Midbrain (tissue), 1 donor: ENCODE data around the gene SNAPC2.
A peak's percentile ranks its signal among the peaks of the same experiment; 100 is the strongest.
"Not testable (repeated sequence)": the region's sequence is repeated elsewhere in the genome, so short reads cannot be mapped to it uniquely, and the experiment has no call there.

Experiments used
- DNase-seq: peaks from one replicate; lab custom pipeline; 2025; lab: John Stamatoyannopoulos, UW

The SNAPC2 gene

DNA sequence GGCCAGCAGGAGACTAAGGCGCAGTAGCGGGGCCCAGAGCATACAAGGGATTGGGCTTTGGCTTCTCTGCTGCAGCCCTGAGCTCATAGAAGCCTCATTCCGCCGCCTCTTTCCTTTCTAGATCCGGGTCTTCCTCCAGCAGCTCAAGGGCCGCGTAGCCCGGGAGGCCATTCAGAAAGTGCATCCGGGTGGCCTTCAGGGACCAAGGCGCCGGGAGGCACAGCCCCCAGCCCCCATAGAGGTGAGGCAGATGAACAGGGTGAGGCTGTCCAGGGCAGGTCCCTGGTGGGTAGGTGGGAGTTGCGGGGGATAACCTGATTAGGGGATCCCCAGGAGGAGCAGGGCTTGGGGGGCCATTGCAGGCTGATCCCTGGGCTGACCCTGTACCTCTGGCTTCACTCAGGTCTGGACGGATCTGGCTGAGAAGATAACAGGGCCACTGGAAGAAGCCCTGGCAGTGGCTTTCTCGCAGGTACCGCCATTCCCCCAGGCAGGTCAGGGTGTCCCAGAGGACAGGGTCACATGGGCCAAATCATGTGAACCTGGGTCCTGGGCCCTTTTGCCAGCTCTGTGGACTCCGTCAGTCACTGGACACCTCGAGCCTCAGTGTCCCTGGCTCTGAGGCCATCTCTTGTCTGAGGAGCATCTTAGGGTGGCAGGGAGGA is 1.3 kb downstream of the SNAPC2 start:
- no peak for DNase-seq

- no peak for DNase-seq
Observed at GRCh38 chr19:7921967-7922835, 2.1 kb downstream of the SNAPC2 start.

DNA sequence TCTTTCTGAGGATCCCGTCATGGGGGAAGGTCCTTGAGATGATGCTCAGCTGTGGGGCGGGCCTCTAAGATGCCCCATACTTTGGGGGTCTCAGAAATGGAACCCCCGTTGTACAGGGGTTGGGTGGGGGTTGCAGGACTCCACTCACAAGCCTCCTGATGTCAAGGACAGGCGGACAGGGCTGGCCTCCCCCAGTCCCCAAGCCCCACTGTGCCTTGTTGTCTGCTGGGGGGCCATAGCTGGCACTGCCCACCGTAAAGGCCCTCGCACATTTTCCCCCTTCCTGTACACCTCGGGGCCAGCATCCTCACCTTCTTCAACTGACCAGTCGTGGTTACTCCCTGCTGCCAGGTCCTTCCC is 2.7 kb downstream of the SNAPC2 start:
- DNase-seq, result no peak

DNA sequence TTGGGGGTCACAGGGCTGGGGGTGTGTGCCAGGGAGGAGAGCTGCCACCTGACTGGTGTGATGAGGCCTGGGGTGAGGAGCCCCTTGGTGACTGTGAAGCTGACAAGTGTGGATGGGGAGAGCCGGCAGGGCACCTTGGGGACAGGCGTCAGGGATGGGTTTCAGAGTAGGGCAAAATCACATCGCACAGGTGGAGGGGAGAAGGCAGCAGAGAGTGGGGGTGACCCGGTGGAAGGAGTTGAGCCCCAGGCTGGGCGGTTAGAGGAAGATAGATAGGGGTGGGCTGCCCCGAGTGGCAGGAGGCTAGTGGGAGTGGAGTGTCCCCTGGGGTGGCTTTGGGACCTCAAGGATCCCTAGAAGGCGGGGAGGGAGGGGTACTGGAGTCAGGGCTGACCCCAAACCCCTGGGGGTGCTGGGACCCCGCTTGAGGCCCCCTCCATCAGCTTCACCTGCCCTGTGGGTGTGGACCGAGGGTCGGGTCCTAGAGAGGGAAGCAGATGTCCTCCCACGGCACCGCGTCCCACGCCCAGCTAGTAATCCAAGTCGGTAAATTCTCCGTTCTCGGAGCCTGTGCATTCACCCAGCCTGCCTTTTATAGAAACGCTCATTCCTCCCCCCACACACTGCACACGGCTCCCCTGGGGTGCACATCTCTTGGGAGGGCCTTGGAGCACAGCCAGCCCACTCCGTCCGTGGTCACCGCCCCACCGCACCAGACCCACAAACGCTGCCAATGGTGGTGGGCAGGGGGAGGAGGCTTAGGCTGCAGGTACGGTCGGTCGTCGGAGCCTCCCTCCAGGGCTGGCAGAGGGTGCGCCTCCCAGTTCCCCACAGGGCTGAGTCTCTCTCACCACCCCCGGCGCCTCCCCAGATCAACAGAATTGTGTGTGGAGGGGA is 3.4 kb downstream of the SNAPC2 start:
- DNase-seq, result no peak

- no peak for DNase-seq
Observed at GRCh38 chr19:7924241-7924640, 4.1 kb downstream of the SNAPC2 start.

- DNase-seq, result no peak
Observed at GRCh38 chr19:7924651-7925170, 4.6 kb downstream of the SNAPC2 start.

- DNase-seq, result peak; percentile 17
Observed at GRCh38 chr19:7925171-7925851, 5.2 kb downstream of the SNAPC2 start.

- DNase-seq, result peak; percentile 15
Observed at GRCh38 chr19:7926021-7926726, 6.0 kb downstream of the SNAPC2 start, which contains the start of gene CTXN1. TSS of gene CTXN1 (minus strand) at chr19:7926135. CDS start at chr19:7925538, 597 bp downstream.

DNA sequence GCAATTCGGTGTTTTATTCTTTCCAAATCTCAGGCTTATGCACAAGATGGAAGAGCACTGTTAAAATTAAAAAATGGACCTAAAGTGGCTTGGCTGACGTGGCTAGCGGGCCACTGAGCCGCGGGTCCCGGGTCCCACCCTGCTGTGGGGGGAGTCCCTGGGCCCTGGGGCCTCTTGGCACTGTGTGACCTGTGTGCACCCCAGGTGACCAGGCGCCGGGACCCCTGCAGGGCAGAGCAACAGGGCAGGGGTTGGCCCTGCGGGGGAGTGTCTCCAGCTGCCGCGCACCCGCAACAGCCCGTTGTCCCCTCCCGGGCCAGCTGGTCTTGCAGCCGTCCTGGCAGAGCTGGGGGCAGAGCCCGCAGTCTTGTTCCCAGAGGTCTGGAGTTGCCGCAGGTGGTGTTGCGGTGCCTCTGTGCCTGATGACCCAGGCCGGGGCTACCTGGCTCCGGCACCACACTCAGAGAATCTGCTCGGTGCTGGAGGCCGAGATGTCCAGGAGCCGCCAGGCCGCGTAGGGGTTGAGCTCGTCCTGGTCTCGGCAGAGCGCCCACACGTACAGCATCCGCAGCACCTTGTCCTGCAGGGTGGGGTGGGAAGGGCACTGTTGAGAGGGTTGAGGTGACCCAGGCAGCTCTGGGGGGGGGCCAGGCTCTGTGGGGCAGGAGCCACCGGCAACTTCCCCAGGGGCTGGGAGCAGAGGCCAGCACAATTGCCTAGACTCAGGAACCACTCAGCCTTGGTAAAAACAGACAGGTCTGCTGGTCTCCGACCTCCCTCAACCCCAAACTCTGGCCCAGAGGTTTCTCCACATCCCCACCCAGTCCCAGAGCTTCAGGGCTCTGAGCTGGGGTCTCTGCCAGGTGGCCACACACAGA is 6.8 kb downstream of the SNAPC2 start:
- DNase-seq, result no peak

DNA sequence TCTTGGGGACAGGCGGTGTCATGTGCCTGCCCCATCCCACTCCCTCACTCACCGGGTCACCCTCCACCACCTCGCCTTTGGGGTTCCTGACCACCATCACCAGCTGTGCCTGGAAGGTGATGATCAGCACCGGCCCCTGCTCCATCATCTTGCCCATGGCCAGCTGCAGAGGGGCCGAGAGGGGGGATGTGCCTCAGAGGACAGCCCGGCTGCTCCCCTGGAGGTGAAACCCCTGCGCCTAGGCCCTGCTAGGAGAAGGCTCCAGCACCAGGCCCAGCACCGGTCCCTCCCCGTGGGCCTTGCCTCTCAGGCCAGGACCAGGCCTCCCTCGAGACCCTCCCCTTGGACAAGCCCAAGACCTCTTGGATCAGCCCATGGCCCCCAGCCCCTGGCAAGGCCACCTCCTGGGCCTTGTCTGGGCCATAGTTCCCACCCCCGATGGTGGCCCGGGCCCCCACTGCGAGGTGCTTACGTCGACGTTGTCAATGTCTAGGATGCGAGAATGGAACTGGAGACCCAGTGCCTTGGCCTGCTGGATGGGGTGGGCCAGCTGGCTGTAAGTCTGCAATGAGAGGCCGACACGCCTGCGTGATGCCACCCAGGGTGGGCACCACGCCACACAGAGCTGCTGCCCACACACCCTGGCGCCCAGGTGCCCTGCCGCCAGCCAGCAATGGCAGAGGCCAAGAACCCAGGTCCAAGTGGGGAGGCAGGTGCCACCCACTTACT is 7.6 kb downstream of the SNAPC2 start:
- DNase-seq, result no peak

DNA sequence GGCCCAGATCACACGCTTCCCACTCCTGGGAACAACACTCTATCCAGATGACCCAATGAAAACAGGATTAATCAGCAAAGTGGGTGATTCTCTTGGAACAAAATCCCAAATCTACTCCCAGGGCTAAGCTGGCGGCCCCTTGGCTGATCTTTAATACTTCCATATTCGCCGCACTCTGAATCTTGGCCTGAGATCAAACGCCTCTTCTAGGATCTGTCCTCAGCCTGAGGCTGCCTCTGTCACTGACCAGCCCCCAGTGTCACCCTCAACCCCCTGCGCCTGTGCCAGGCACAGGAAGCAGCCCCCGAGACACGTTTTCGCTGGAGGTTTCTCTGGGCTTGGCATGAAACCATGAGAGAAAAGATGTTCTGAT is 8.2 kb downstream of the SNAPC2 start:
- DNase-seq, result no peak

DNA sequence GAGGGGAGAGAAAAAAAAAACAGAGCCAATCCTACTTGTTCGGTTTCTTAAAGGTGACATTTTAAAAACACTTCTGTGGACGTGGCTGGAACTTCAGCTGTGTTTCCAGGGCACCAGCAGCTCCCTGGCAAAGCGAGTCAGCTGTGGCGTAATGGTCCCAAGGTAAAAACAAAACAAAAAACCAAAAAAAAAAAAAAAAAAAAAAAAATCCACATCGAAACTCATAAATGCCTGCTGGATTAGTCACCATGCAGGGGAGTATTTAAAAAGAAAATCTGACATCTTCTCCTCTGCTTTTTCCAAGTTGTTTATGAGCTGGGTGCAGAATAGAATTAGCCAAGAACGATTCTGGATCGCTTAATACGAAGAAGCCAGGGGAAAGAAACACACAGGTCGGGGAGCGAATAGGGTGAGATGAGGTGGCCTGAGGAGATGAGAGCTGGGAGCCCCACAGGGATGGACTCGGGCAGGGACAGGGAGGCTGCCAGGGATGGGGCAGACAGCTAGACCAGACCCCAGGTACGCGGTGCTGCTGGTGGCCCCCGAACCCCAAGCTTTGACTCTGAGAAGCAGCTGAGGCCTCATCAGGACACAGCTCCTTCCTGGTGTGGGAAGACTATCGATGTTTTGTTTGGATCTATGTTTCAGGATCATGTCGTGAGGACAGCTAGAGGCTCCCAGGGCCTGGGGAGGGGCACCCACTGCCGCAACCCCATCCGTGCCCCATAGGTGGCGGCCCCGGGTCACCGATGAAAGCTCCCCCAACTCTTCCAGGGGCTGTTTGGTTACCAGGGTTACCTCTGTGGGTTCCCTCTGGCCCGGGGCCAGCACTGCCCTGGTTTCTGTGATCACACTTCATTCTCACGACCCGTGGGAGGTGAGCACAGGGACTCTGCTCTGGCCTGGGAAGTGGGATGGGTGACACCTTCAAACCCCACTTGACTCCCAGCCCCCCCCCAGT is 8.9 kb downstream of the SNAPC2 start:
- DNase-seq, result no peak

GRCh38 chr19:7930030-7930429 is 9.9 kb downstream of the SNAPC2 start:
- not testable (repeated sequence) for DNase-seq

- no peak for DNase-seq
Observed at GRCh38 chr19:7930765-7931164, 10.6 kb downstream of the SNAPC2 start.

- DNase-seq, result no peak
Observed at GRCh38 chr19:7931221-7932061, 11.3 kb downstream of the SNAPC2 start.

- no peak for DNase-seq
Observed at GRCh38 chr19:7932276-7932929, 12.3 kb downstream of the SNAPC2 start.

DNA sequence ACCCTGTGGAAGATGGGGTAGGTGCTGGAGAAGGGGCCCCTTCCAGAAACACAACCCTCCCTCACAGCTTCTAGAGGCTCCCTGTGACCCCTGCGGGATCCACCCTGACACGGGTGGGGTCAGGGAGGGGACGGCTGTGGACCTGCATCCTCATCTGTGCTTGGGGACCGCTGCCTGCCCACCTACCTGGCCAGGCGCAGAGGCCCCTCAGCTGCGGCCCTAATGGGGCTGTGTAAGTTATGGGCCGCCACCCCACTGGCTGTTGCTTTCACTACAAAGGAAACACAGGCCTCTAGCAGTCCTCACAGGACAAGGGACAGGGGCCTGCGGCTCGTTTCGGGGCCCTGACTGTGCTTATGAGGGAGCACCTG is 12.8 kb downstream of the SNAPC2 start:
- DNase-seq, result no peak
